GM23338 (cell line): ENCODE measurements around the gene RBP5. TPM values are rescaled to one million over a fixed set of nuclear protein-coding genes. Genes with fewer than 3 reads are reported as not detected.

Experiments
- ATAC-seq: fragments of 200-7000 bp; cut with Tn5 transposase; 3 replicates; pipeline ENCODE4 v1.9.1; 2020
- DNase-seq: peaks from one replicate; pipeline ENCODE4 v3.0.0-alpha.2; 2015; ENCODE audit warnings: low spot score
- H2AFZ ChIP-seq: fragments of 200-600 bp; sonication (generic); 2 replicates; pipeline ENCODE4 v1.8.0; 2016; ENCODE audit warnings: antibody characterized with exemption, mild to moderate bottlenecking, moderate library complexity
- H3F3A ChIP-seq: fragments of 200-600 bp; sonication (generic); replicated peaks from 2 replicates; pipeline ENCODE4 v1.8.0; 2017; ENCODE audit warnings: antibody characterized with exemption, mixed run types, low read depth
- H3K27ac ChIP-seq: fragments of 200-600 bp; sonication (generic); 2 replicates; pipeline ENCODE4 v1.6.1; 2016; ENCODE audit warnings: low read depth
- H3K27me3 ChIP-seq: fragments of 200-600 bp; sonication (generic); 2 replicates; pipeline ENCODE4 v1.8.0; 2016; ENCODE audit warnings: mild to moderate bottlenecking, mixed run types, moderate library complexity; ENCODE audit not compliant: insufficient read depth
- H3K36me3 ChIP-seq: fragments of 200-600 bp; sonication (generic); 2 replicates; pipeline ENCODE4 v1.8.0; 2016; ENCODE audit warnings: mild to moderate bottlenecking; ENCODE audit not compliant: insufficient read depth
- H3K4me1 ChIP-seq: fragments of 200-600 bp; sonication (generic); 2 replicates; pipeline ENCODE4 v1.8.0; 2016; ENCODE audit warnings: mild to moderate bottlenecking, moderate library complexity; ENCODE audit not compliant: insufficient read depth
- H3K4me2 ChIP-seq: fragments of 200-600 bp; sonication (generic); 2 replicates; pipeline ENCODE4 v1.7.1; 2017; ENCODE audit warnings: mixed run types
- H3K4me3 ChIP-seq: fragments of 200-600 bp; sonication (generic); 2 replicates; pipeline ENCODE4 v1.6.1; 2016; ENCODE audit warnings: mixed run types
- H3K79me2 ChIP-seq: fragments of 200-600 bp; sonication (generic); replicated peaks from 2 replicates; pipeline ENCODE4 v1.8.0; 2017; ENCODE audit warnings: mild to moderate bottlenecking; ENCODE audit not compliant: insufficient read depth
- H3K9me2 ChIP-seq: fragments of 200-600 bp; sonication (generic); 2 replicates; pipeline ENCODE4 v1.8.0; 2017; ENCODE audit not compliant: insufficient read depth
- H4K20me1 ChIP-seq: fragments of 200-600 bp; sonication (generic); replicated peaks from 2 replicates; pipeline ENCODE4 v1.8.0; 2017; ENCODE audit warnings: mild to moderate bottlenecking; ENCODE audit not compliant: insufficient read depth
- H3K27ac Mint-ChIP-seq: 2 replicates; pipeline ENCODE4 v1.8.0; 2020; ENCODE audit warnings: inconsistent platforms, mild to moderate bottlenecking, moderate library complexity, mixed read lengths
- H3K27me3 Mint-ChIP-seq: 3 replicates; pipeline ENCODE4 v1.8.0; 2022; ENCODE audit warnings: low read depth, mild to moderate bottlenecking, moderate library complexity, mixed read lengths, inconsistent platforms; ENCODE audit not compliant: insufficient read depth, poor library complexity
- H3K36me3 Mint-ChIP-seq: 3 replicates; pipeline ENCODE4 v1.8.0; 2021; ENCODE audit warnings: low read depth, mild to moderate bottlenecking, inconsistent platforms, moderate library complexity, mixed read lengths
- H3K4me1 Mint-ChIP-seq: 3 replicates; pipeline ENCODE4 v1.8.0; 2020; ENCODE audit warnings: mild to moderate bottlenecking, inconsistent platforms, mixed read lengths
- H3K4me3 Mint-ChIP-seq: 3 replicates; pipeline ENCODE4 v1.8.0; 2021; ENCODE audit warnings: moderate library complexity, mild to moderate bottlenecking, inconsistent platforms, mixed read lengths
- H3K9me3 Mint-ChIP-seq: 3 replicates; pipeline ENCODE4 v1.8.0; 2020; ENCODE audit warnings: moderate library complexity, mild to moderate bottlenecking, inconsistent platforms, mixed read lengths
- CREB1 ChIP-seq: fragments of 250-450 bp; sonication (Bioruptor Pico); IDR thresholded peaks from 2 replicates; pipeline ENCODE4 v1.5.0; 2020; ENCODE audit warnings: low read depth, mild to moderate bottlenecking, moderate library complexity
- EZH2 ChIP-seq: fragments of 200-600 bp; sonication (generic); IDR thresholded peaks from one replicate; pipeline ENCODE4 v1.8.0; 2017; ENCODE audit warnings: antibody characterized with exemption, mild to moderate bottlenecking, low read depth; ENCODE audit not compliant: unreplicated experiment
- EZH2phosphoT487 ChIP-seq: fragments of 200-600 bp; sonication (generic); IDR thresholded peaks from one replicate; pipeline ENCODE4 v1.8.1; 2018; ENCODE audit warnings: antibody characterized with exemption; ENCODE audit not compliant: unreplicated experiment
- JUNB ChIP-seq: IDR thresholded peaks from one replicate; pipeline ENCODE4 v1.6.1; 2016; ENCODE audit warnings: antibody characterized with exemption; ENCODE audit not compliant: unreplicated experiment
- NANOG ChIP-seq: IDR thresholded peaks from 2 replicates; pipeline ENCODE4 v1.6.1; 2016; ENCODE audit warnings: antibody characterized with exemption, borderline replicate concordance
- POLR2AphosphoS5 ChIP-seq: IDR thresholded peaks from 2 replicates; pipeline ENCODE4 v1.6.1; 2016; ENCODE audit warnings: antibody characterized with exemption, low read depth
- STAT1 ChIP-seq: IDR thresholded peaks from one replicate; pipeline ENCODE4 v1.6.1; 2016; ENCODE audit warnings: antibody characterized with exemption; ENCODE audit not compliant: unreplicated experiment
- ZNF114 ChIP-seq: fragments of 250-450 bp; sonication (Bioruptor Pico); IDR thresholded peaks from 2 replicates; pipeline ENCODE4 v1.5.0; 2020; ENCODE audit warnings: mild to moderate bottlenecking, moderate library complexity
- ZNF331 ChIP-seq: fragments of 250-450 bp; sonication (Bioruptor Pico); IDR thresholded peaks from 2 replicates; pipeline ENCODE4 v1.5.0; 2020; ENCODE audit warnings: low read depth, mild to moderate bottlenecking, moderate library complexity
- polyA plus RNA-seq: library from polyadenylated mRNA; unstranded; fragments of >200 nt; fragmentation: Nextera tagmentation; extraction: Ambion mirVana; gene quantifications from 2 replicates; pipeline ENCODE4 v1.2.1, GENCODE V29; 2016
- total RNA-seq: library from RNA; depleted of rRNA; stranded (reverse); fragments of >200 nt; shearing (Covaris generic); gene quantifications from 2 replicates; pipeline ENCODE4 v1.2.3, GENCODE V29; 2014
- TF ChIP-seq, protein P1 (sequence below), 2 experiments: fragments of 200-600 bp in 1 of 2; sonication (generic) in 1 of 2; conservative IDR thresholded peaks; 2 replicates each; pipeline versions ENCODE4 v1.5.1 to v1.6.1; 2016 to 2017; ENCODE audit warnings: antibody characterized with exemption in 2 of 2, low read depth in 2 of 2, mild to moderate bottlenecking in 2 of 2, moderate library complexity in 1 of 2
- TF ChIP-seq, protein P2 (sequence below): fragments of 250-450 bp; sonication (Bioruptor Pico); IDR thresholded peaks from 2 replicates; pipeline ENCODE4 v1.5.0; 2020; ENCODE audit warnings: mild to moderate bottlenecking, moderate library complexity
- TF ChIP-seq, protein P3 (sequence below): IDR thresholded peaks from one replicate; pipeline ENCODE4 v1.6.1; 2018; ENCODE audit warnings: antibody characterized with exemption; ENCODE audit not compliant: unreplicated experiment
- TF ChIP-seq, protein P4 (sequence below): IDR thresholded peaks from 2 replicates; pipeline ENCODE4 v1.6.1; 2016; ENCODE audit warnings: antibody characterized with exemption

Gene RBP5
- total and polyA plus RNA-seq, 2 experiments from 2014 or later = 1.2 to 3.0 TPM

DNA sequence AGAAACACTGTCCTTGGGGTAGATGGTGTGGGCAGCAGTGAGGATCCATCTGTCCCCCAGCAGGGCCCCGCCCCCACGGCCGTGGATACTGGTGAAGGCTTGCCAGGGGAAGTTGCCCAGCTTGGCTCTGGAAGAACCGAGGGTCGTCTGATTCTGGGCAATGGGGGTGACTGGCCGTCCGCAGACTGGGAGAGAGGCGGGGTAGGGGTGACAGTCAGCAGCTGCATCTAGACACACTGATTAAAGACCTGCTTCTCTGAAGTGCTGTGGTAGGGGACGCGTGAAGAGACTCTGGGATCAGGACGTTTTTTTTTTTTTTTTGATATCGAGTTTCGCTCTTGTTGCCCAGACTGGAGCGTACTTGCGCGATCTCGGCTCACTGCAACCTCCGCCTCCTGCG lies 31.7 kb downstream of the RBP5 start:
- no peak overlapping the region for H3K27ac Mint-ChIP-seq
- H3K79me2 ChIP-seq = no peaks in the 10 kb centered on the region
- no peak overlapping the region for H3K27ac ChIP-seq
- H3K4me3 ChIP-seq = no peak overlapping the region
- H3K4me3 Mint-ChIP-seq = no peak overlapping the region
- H3K27me3 ChIP-seq = no peaks in the 10 kb centered on the region
- peaks cover 16% of the 10 kb centered on the region for H3K27me3 Mint-ChIP-seq
- H3K9me3 Mint-ChIP-seq = no peaks in the 10 kb centered on the region
- no peak for ATAC-seq
- no peak for DNase-seq
- H3K4me1 ChIP-seq = peaks cover 7% of the 10 kb centered on the region
- no peaks in the 10 kb centered on the region for H3K9me2 ChIP-seq
- H2AFZ ChIP-seq = no peak overlapping the region
- TF ChIP-seq POLR2AphosphoS5 = no peak
- no peak for TF ChIP-seq NANOG
- TF ChIP-seq CREB1 (CRISPR knock-in tag) = no peak
- TF ChIP-seq, protein P1, sequence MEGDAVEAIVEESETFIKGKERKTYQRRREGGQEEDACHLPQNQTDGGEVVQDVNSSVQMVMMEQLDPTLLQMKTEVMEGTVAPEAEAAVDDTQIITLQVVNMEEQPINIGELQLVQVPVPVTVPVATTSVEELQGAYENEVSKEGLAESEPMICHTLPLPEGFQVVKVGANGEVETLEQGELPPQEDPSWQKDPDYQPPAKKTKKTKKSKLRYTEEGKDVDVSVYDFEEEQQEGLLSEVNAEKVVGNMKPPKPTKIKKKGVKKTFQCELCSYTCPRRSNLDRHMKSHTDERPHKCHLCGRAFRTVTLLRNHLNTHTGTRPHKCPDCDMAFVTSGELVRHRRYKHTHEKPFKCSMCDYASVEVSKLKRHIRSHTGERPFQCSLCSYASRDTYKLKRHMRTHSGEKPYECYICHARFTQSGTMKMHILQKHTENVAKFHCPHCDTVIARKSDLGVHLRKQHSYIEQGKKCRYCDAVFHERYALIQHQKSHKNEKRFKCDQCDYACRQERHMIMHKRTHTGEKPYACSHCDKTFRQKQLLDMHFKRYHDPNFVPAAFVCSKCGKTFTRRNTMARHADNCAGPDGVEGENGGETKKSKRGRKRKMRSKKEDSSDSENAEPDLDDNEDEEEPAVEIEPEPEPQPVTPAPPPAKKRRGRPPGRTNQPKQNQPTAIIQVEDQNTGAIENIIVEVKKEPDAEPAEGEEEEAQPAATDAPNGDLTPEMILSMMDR (conservative IDR thresholded peaks at IDR 0.05; ENCODE audit: low read depth in 2 of 2) = no peak
- no peak for TF ChIP-seq JUNB
- no peak for TF ChIP-seq EZH2
- TF ChIP-seq ZNF114 (CRISPR knock-in tag) = no peak
- TF ChIP-seq ZNF331 (CRISPR knock-in tag) = no peak
- TF ChIP-seq, protein P2, sequence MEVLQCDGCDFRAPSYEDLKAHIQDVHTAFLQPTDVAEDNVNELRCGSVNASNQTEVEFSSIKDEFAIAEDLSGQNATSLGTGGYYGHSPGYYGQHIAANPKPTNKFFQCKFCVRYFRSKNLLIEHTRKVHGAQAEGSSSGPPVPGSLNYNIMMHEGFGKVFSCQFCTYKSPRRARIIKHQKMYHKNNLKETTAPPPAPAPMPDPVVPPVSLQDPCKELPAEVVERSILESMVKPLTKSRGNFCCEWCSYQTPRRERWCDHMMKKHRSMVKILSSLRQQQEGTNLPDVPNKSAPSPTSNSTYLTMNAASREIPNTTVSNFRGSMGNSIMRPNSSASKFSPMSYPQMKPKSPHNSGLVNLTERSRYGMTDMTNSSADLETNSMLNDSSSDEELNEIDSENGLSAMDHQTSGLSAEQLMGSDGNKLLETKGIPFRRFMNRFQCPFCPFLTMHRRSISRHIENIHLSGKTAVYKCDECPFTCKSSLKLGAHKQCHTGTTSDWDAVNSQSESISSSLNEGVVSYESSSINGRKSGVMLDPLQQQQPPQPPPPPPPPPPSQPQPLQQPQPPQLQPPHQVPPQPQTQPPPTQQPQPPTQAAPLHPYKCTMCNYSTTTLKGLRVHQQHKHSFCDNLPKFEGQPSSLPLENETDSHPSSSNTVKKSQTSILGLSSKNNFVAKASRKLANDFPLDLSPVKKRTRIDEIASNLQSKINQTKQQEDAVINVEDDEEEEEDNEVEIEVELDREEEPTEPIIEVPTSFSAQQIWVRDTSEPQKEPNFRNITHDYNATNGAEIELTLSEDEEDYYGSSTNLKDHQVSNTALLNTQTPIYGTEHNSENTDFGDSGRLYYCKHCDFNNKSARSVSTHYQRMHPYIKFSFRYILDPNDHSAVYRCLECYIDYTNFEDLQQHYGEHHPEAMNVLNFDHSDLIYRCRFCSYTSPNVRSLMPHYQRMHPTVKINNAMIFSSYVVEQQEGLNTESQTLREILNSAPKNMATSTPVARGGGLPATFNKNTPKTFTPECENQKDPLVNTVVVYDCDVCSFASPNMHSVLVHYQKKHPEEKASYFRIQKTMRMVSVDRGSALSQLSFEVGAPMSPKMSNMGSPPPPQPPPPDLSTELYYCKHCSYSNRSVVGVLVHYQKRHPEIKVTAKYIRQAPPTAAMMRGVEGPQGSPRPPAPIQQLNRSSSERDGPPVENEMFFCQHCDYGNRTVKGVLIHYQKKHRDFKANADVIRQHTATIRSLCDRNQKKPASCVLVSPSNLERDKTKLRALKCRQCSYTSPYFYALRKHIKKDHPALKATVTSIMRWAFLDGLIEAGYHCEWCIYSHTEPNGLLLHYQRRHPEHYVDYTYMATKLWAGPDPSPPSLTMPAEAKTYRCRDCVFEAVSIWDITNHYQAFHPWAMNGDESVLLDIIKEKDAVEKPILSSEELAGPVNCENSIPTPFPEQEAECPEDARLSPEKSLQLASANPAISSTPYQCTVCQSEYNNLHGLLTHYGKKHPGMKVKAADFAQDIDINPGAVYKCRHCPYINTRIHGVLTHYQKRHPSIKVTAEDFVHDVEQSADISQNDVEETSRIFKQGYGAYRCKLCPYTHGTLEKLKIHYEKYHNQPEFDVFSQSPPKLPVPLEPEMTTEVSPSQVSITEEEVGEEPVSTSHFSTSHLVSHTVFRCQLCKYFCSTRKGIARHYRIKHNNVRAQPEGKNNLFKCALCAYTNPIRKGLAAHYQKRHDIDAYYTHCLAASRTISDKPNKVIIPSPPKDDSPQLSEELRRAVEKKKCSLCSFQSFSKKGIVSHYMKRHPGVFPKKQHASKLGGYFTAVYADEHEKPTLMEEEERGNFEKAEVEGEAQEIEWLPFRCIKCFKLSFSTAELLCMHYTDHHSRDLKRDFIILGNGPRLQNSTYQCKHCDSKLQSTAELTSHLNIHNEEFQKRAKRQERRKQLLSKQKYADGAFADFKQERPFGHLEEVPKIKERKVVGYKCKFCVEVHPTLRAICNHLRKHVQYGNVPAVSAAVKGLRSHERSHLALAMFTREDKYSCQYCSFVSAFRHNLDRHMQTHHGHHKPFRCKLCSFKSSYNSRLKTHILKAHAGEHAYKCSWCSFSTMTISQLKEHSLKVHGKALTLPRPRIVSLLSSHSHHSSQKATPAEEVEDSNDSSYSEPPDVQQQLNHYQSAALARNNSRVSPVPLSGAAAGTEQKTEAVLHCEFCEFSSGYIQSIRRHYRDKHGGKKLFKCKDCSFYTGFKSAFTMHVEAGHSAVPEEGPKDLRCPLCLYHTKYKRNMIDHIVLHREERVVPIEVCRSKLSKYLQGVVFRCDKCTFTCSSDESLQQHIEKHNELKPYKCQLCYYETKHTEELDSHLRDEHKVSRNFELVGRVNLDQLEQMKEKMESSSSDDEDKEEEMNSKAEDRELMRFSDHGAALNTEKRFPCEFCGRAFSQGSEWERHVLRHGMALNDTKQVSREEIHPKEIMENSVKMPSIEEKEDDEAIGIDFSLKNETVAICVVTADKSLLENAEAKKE (CRISPR knock-in tag) = no peak
- no peak for TF ChIP-seq STAT1
- TF ChIP-seq EZH2phosphoT487 = no peak
- TF ChIP-seq, protein P3, sequence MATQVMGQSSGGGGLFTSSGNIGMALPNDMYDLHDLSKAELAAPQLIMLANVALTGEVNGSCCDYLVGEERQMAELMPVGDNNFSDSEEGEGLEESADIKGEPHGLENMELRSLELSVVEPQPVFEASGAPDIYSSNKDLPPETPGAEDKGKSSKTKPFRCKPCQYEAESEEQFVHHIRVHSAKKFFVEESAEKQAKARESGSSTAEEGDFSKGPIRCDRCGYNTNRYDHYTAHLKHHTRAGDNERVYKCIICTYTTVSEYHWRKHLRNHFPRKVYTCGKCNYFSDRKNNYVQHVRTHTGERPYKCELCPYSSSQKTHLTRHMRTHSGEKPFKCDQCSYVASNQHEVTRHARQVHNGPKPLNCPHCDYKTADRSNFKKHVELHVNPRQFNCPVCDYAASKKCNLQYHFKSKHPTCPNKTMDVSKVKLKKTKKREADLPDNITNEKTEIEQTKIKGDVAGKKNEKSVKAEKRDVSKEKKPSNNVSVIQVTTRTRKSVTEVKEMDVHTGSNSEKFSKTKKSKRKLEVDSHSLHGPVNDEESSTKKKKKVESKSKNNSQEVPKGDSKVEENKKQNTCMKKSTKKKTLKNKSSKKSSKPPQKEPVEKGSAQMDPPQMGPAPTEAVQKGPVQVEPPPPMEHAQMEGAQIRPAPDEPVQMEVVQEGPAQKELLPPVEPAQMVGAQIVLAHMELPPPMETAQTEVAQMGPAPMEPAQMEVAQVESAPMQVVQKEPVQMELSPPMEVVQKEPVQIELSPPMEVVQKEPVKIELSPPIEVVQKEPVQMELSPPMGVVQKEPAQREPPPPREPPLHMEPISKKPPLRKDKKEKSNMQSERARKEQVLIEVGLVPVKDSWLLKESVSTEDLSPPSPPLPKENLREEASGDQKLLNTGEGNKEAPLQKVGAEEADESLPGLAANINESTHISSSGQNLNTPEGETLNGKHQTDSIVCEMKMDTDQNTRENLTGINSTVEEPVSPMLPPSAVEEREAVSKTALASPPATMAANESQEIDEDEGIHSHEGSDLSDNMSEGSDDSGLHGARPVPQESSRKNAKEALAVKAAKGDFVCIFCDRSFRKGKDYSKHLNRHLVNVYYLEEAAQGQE = no peak
- TF ChIP-seq, protein P4, sequence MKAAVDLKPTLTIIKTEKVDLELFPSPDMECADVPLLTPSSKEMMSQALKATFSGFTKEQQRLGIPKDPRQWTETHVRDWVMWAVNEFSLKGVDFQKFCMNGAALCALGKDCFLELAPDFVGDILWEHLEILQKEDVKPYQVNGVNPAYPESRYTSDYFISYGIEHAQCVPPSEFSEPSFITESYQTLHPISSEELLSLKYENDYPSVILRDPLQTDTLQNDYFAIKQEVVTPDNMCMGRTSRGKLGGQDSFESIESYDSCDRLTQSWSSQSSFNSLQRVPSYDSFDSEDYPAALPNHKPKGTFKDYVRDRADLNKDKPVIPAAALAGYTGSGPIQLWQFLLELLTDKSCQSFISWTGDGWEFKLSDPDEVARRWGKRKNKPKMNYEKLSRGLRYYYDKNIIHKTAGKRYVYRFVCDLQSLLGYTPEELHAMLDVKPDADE = no peak
- H3K4me1 Mint-ChIP-seq = peaks cover 16% of the 10 kb centered on the region; the same call in 2 of the 3 replicates
- H3F3A ChIP-seq = no peaks in the 10 kb centered on the region
- H3K4me2 ChIP-seq = no peak overlapping the region
- H4K20me1 ChIP-seq = no peaks in the 10 kb centered on the region; the same call in 1 of the 2 replicates
- H3K36me3 Mint-ChIP-seq = peaks cover 16% of the 10 kb centered on the region; the same call in 2 of the 3 replicates
- no peaks in the 10 kb centered on the region for H3K36me3 ChIP-seq
